Stimulated activated CD8-positive, alpha-beta memory T cell treated with anti-CD3 and anti-CD28 coated beads, Interleukin-15, amount 100 ng/mL, for 48 hours (primary cell): ENCODE data around the gene LRCH3.

ENCODE experiments used
- DNase-seq, 2 donors: peaks; one replicate each; pipeline ENCODE4 v3.0.0-alpha.2; 2020; ENCODE audit warnings: low read depth in 2 of 2

The LRCH3 gene

GRCh38 chr3:197833930-197834715 is 43.1 kb downstream of the LRCH3 start:
- no peak for DNase-seq

GRCh38 chr3:197835509-197835908 is 44.5 kb downstream of the LRCH3 start:
- DNase-seq = no peak

- no peak for DNase-seq
Measured at GRCh38 chr3:197836244-197836643, 45.2 kb downstream of the LRCH3 start.

- no peak for DNase-seq
Measured at GRCh38 chr3:197837282-197837681, 46.2 kb downstream of the LRCH3 start.

GRCh38 chr3:197841789-197842188 is 50.7 kb downstream of the LRCH3 start:
- no peak for DNase-seq

GRCh38 chr3:197846491-197846890 is 55.4 kb downstream of the LRCH3 start:
- no peak for DNase-seq

- DNase-seq = no peak
Measured at GRCh38 chr3:197847866-197848401, 56.9 kb downstream of the LRCH3 start.

GRCh38 chr3:197854596-197855343 is 63.7 kb downstream of the LRCH3 start:
- DNase-seq = no peak

- DNase-seq = no peak
Measured at GRCh38 chr3:197855571-197855970, 64.5 kb downstream of the LRCH3 start.

GRCh38 chr3:197856199-197856816 is 65.3 kb downstream of the LRCH3 start:
- DNase-seq = no peak

- no peak for DNase-seq
Measured at GRCh38 chr3:197858133-197858532, 67.1 kb downstream of the LRCH3 start.

- no peak for DNase-seq
Measured at GRCh38 chr3:197858598-197858997, 67.5 kb downstream of the LRCH3 start.

- no peak for DNase-seq
Measured at GRCh38 chr3:197866035-197866434, 75.0 kb downstream of the LRCH3 start.

- no peak for DNase-seq
Measured at GRCh38 chr3:197873329-197873728, 82.3 kb downstream of the LRCH3 start.

- no peak for DNase-seq
Measured at GRCh38 chr3:197874064-197874463, 83.0 kb downstream of the LRCH3 start.

- DNase-seq = no peak
Measured at GRCh38 chr3:197874653-197875052, 83.6 kb downstream of the LRCH3 start.

- no peak for DNase-seq
Measured at GRCh38 chr3:197877902-197878301, 86.8 kb downstream of the LRCH3 start.

GRCh38 chr3:197878427-197878826 is 87.4 kb downstream of the LRCH3 start:
- DNase-seq = peak; percentile 77 to 79

GRCh38 chr3:197880491-197881269 is 89.6 kb downstream of the LRCH3 start:
- DNase-seq = no peak

- no peak for DNase-seq
Measured at GRCh38 chr3:197881270-197881969, 90.4 kb downstream of the LRCH3 start.

GRCh38 chr3:197881970-197882338 is 90.9 kb downstream of the LRCH3 start:
- no peak for DNase-seq
